K562 (cell line): Measurements from ENCODE around the gene ADAM33. TPM values are rescaled to one million over a fixed set of nuclear protein-coding genes. Genes with fewer than 3 reads are reported as not detected.

ENCODE experiments used
- ATAC-seq: fragments of 200-7000 bp; cut with Tn5 transposase; 3 replicates; pipeline ENCODE4 v1.9.1; 2020; ENCODE audit warnings: moderate library complexity
- BruUV-seq: library from RNA; stranded (reverse); fragments of 400-500 nt; replicated peaks from 2 replicates; lab custom pipeline; 2021; lab: Mats Ljungman, UMichigan
- CTCF ChIA-PET: fragments of 300-600 bp; formaldehyde crosslinking; extraction: SDS; loops from one replicate; lab custom pipeline; 2021; ENCODE audit warnings: low intra/inter-chr PET ratio; lab: Yijun Ruan, JAX
- POLR2A ChIA-PET: fragments of 300-600, 350-650 bp; sonication (Branson Sonifier 250); formaldehyde crosslinking; extraction: SDS; loops from one replicate; lab custom pipeline; 2021; ENCODE audit warnings: antibody characterized with exemption, inconsistent platforms; lab: Yijun Ruan, JAX
- DNase-seq, 4 experiments: peaks; one replicate each; pipeline versions ENCODE4 v3.0.0 to v3.0.0-alpha.2; 2011 to 2018; ENCODE audit warnings: low spot score in 3 of 4, mixed read lengths in 3 of 4; ENCODE audit errors: extremely low read depth in 1 of 4
- FAIRE-seq: peaks from 2 replicates; lab custom pipeline; 2011; peaks lifted over from hg19 to GRCh38; lab: Jason Lieb, UNC
- H2AFZ ChIP-seq: 2 replicates; pipeline ENCODE4 v1.6.0; 2011; ENCODE audit warnings: low read depth, low read length, control low read depth, inconsistent platforms
- H3K27ac ChIP-seq: fragments of 200-600 bp; 3 replicates; pipeline ENCODE4 v1.8.0; 2011; ENCODE audit warnings: low read depth, mild to moderate bottlenecking, control low read depth, inconsistent platforms, low read length, moderate library complexity, mixed read lengths; ENCODE audit errors: extremely low read depth
- H3K27me3 ChIP-seq, 2 experiments: fragments of 300-600 bp in 1 of 2; 2 replicates in 1 of 2; 3 replicates in 1 of 2; pipeline versions ENCODE4 v1.6.0 to v1.8.0; 2011; ENCODE audit warnings: inconsistent platforms in 2 of 2, low read length in 2 of 2, mild to moderate bottlenecking in 1 of 2, mixed read lengths in 1 of 2, moderate library complexity in 1 of 2; ENCODE audit not compliant: control insufficient read depth in 2 of 2, insufficient read depth in 2 of 2
- H3K36me3 ChIP-seq: fragments of 300-600 bp; 3 replicates; pipeline ENCODE4 v1.8.0; 2011; ENCODE audit warnings: mild to moderate bottlenecking, low read length, inconsistent platforms; ENCODE audit not compliant: control insufficient read depth, insufficient read depth
- H3K4me1 ChIP-seq, 2 experiments: fragments of 200-600 bp in 1 of 2; replicated peaks in 1 of 2; 2 replicates in 1 of 2; 3 replicates in 1 of 2; pipeline versions ENCODE4 v1.5.1 to v1.8.0; 2011; ENCODE audit warnings: inconsistent platforms in 2 of 2, low read length in 2 of 2, mild to moderate bottlenecking in 1 of 2, mixed read lengths in 1 of 2, moderate library complexity in 1 of 2; ENCODE audit not compliant: control insufficient read depth in 2 of 2, insufficient read depth in 2 of 2
- H3K4me2 ChIP-seq: 2 replicates; pipeline ENCODE4 v1.6.1; 2011; ENCODE audit warnings: low read length, control low read depth, inconsistent platforms, mixed read lengths; ENCODE audit not compliant: insufficient read depth
- H3K4me3 ChIP-seq: fragments of 200-600 bp; sonication (generic), shearing (Covaris generic); 2 replicates; pipeline ENCODE4 v1.5.1; 2016; ENCODE audit warnings: control low read depth, inconsistent platforms
- H3K79me2 ChIP-seq: fragments of 200-600 bp; 3 replicates; pipeline ENCODE4 v1.8.0; 2011; ENCODE audit warnings: low read length, inconsistent platforms; ENCODE audit not compliant: control insufficient read depth, insufficient read depth
- H3K9ac ChIP-seq, 2 experiments: 2 replicates each; pipeline versions ENCODE4 v1.6.0 to v1.6.1; 2011; ENCODE audit warnings: low read depth in 2 of 2, low read length in 2 of 2, control low read depth in 1 of 2, inconsistent platforms in 1 of 2, mild to moderate bottlenecking in 1 of 2, mixed read lengths in 1 of 2; ENCODE audit not compliant: insufficient read depth in 1 of 2
- H3K9me1 ChIP-seq: one replicate; pipeline ENCODE4 v1.6.0; 2011; ENCODE audit warnings: inconsistent platforms, mild to moderate bottlenecking, low read length, moderate library complexity; ENCODE audit not compliant: control insufficient read depth, insufficient read depth
- H3K9me3 ChIP-seq: replicated peaks from 2 replicates; pipeline ENCODE4 v1.5.1; 2011; ENCODE audit warnings: low read depth, low read length, inconsistent platforms; ENCODE audit not compliant: control insufficient read depth, insufficient read depth
- H4K20me1 ChIP-seq: replicated peaks from 2 replicates; pipeline ENCODE4 v1.6.1; 2011; ENCODE audit warnings: low read length, inconsistent platforms, mixed read lengths; ENCODE audit not compliant: control insufficient read depth, insufficient read depth
- DDX20 ChIP-seq: fragments of 450-650 bp; IDR thresholded peaks from 2 replicates; pipeline ENCODE4 v1.6.1; 2016; ENCODE audit warnings: missing genetic modification characterization, low read depth, mild to moderate bottlenecking, missing compliant biosample characterization, moderate library complexity
- L3MBTL2 ChIP-seq: fragments of 450-650 bp; IDR thresholded peaks from 2 replicates; pipeline ENCODE4 v1.6.1; 2016; ENCODE audit warnings: mild to moderate bottlenecking, moderate library complexity
- NRF1 ChIP-seq, 2 experiments: fragments of 450-650 bp; IDR thresholded peaks in 1 of 2; conservative IDR thresholded peaks in 1 of 2; 2 replicates each; pipeline ENCODE4 v1.6.1; 2014; ENCODE audit warnings: mild to moderate bottlenecking in 2 of 2
- PCBP1 ChIP-seq: fragments of 200-400 bp; formaldehyde crosslinking; IDR thresholded peaks from 2 replicates; pipeline ENCODE4 v1.6.1; 2018; ENCODE audit warnings: mild to moderate bottlenecking, low read depth, low read length; ENCODE audit not compliant: poor library complexity, severe bottlenecking
- POLR2AphosphoS5 ChIP-seq: IDR thresholded peaks from 2 replicates; pipeline ENCODE4 v1.6.1; 2011; ENCODE audit warnings: mild to moderate bottlenecking, low read depth, low read length, moderate library complexity; ENCODE audit not compliant: control insufficient read depth, insufficient read depth
- RBM25 ChIP-seq: fragments of 200-400 bp; formaldehyde crosslinking; IDR thresholded peaks from 2 replicates; pipeline ENCODE4 v1.6.1; 2018; ENCODE audit warnings: low read length, low read depth, moderate library complexity; ENCODE audit not compliant: severe bottlenecking
- ZNF12 ChIP-seq: sonication (generic); formaldehyde crosslinking; IDR thresholded peaks from 2 replicates; pipeline ENCODE4 v1.4.0; 2020; ENCODE audit warnings: mild to moderate bottlenecking, missing genetic modification reagents
- ZNF212 ChIP-seq: fragments of 450-650 bp; formaldehyde crosslinking; IDR thresholded peaks from 2 replicates; pipeline ENCODE4 v1.4.0; 2020; ENCODE audit warnings: mild to moderate bottlenecking
- ZNF668 ChIP-seq: fragments of 250-450 bp; sonication (Bioruptor Pico); IDR thresholded peaks from 2 replicates; pipeline ENCODE4 v1.8.0; 2022; ENCODE audit warnings: mild to moderate bottlenecking, inconsistent platforms
- ZSCAN32 ChIP-seq: fragments of 450-650 bp; formaldehyde crosslinking; IDR thresholded peaks from 2 replicates; pipeline ENCODE4 v1.4.0; 2020; ENCODE audit warnings: mild to moderate bottlenecking, moderate library complexity
- WGBS: fragments of 100-300 bp; shearing (Covaris generic); methylation state at CpG from one replicate; pipeline ENCODE4 v1.1.6; 2016; ENCODE audit warnings: low coverage, mixed read lengths; ENCODE audit not compliant: insufficient coverage; ENCODE audit errors: missing lambda C conversion rate; 5-methylcytosine and 5-hydroxymethylcytosine counted together
- in situ Hi-C: fragments of 300-500 bp; cut with MboI; formaldehyde crosslinking; loops from 4 replicates; pipeline ENCODE4 v1.15.0; 2018; ENCODE audit warnings: inconsistent platforms, mixed read lengths
- intact Hi-C: fragments of 100-400 bp; cut with micrococcal nuclease; formaldehyde crosslinking; loops from 2 replicates; pipeline ENCODE4 v1.14.2; 2022
- polyA plus RNA-seq, 8 experiments: library from polyadenylated mRNA; depleted of rRNA in 4 of 8; stranded (reverse) in 5 of 8; unstranded in 3 of 8; fragments of >200 nt; fragmentation: Nextera tagmentation in 2 of 8; fragmentation: Illumina TruSeq in 1 of 8; extraction: Ambion mirVana in 2 of 8; extraction: Trizol in 1 of 8; gene quantifications; 2 replicates each; pipeline versions ENCODE4 v1.2.1 to v1.2.3, GENCODE V29; 2011 to 2014; ENCODE audit warnings: inconsistent platforms in 1 of 8, missing spikeins in 1 of 8
- total RNA-seq, 7 experiments: library from RNA; depleted of rRNA in 6 of 7; stranded (reverse); fragments of >200 nt in 6 of 7; fragmentation: Illumina TruSeq in 2 of 7; extraction: Trizol in 2 of 7; gene quantifications; 2 replicates each; pipeline versions ENCODE4 v1.2.1 to v1.2.3, GENCODE V29; 2011 to 2021; ENCODE audit warnings: low replicate concordance in 1 of 7
- TF ChIP-seq, protein P1 (sequence below): fragments of 450-650 bp; IDR thresholded peaks from 2 replicates; pipeline ENCODE4 v1.6.1; 2018; ENCODE audit not compliant: partially characterized antibody

ADAM33 gene
- total and polyA plus RNA-seq, 9 of the 15 experiments (the other 6 are each of a cell fraction or from before 2014, with no cell fraction given) = not detected

DNA sequence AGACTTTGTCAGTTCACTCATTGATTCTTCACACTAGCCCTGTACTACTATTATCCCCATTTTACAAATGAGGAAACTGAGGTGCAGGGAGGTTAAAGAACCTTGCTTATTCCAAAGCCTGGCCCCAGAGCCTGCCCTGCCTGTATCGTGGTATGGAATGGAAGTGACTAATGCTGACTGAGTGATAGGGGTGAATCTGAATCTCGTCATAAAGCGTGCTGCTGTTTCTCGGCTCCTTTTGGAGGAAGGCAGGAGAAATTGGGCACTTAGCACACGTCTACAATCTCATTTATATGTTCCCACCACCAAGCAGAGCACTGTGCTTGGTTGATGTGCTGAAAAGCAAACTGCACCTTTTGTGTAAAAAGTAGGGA is 35.8 kb downstream of the ADAM33 start:
- H3K9ac ChIP-seq = no peak overlapping the region
- no peaks in the 10 kb centered on the region for H3K27me3 ChIP-seq
- H3K4me3 ChIP-seq = no peak overlapping the region
- WGBS = 58% methylated on average over 4 of the region's 5 CpGs
- intact Hi-C loops (no loop called here), in situ Hi-C loops (no loop called here)
- H4K20me1 ChIP-seq = 0 out of 2 replicates have a peak, but pooled peaks cover 4% of the 10 kb centered on the region
- peaks cover 0 to 4% of the 10 kb centered on the region in 2 experiments; a peak in 2 of 5 replicates for H3K4me1 ChIP-seq
- no peak for ATAC-seq
- no peak for FAIRE-seq
- H3K36me3 ChIP-seq = no peaks in the 10 kb centered on the region; the same call in 2 of the 3 replicates
- H2AFZ ChIP-seq = no peak overlapping the region
- POLR2A ChIA-PET = interaction anchor here (0.6 kb wide), 1 partner anchor 513 kb away, joined by 3 read pairs; no protein-coding TSS in a partner anchor
- no peak for DNase-seq
- H3K27ac ChIP-seq = no peak overlapping the region
- no peaks in the 10 kb centered on the region for H3K9me1 ChIP-seq
- CTCF ChIA-PET = no interaction called here
- BruUV-seq = no TSS peak
- H3K79me2 ChIP-seq = no peaks in the 10 kb centered on the region
- TF ChIP-seq ZSCAN32 (CRISPR knock-in tag) (no peak), L3MBTL2 (no peak), RBM25 (peak; percentile 22)
- TF ChIP-seq, all 486 proteins: peak for 1
- H3K4me2 ChIP-seq = no peak overlapping the region
- no peaks in the 10 kb centered on the region for H3K9me3 ChIP-seq

DNA sequence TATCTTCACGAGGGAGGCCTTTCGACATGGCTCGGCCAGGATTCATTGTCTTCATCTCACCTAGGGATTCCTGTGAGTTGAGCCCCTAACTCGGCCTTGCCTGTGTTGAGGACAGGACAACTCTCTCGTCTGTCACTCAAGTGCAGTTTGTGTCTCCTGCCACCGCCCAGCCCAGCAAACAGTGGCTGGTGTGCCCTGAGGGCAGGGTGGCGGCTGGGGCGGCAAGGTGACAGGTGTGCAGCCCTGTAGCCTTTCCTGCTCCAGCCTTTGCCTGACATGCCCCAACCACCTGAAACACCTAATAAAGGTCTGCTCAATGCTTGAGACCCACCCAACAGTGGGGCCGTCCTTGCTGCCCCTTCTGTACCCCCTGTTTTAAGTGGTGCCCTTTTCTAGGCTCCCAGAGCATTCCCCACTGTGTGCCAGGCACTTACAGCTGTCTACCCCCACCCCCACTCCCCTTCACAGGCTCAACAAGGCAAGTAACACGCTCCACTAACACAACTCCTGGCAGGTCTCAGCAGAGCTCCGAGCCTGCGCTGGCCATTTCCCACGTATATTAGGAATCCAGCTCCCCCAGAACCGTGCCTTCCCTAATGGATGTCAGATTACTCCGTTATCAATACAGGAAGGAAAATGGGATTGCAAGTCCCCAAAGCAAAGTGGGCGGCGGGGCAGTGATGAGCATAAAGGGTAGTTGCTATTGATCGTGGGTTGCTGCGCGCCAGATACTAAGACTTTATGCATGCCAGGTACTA is 36.3 kb downstream of the ADAM33 start:
- Histone ChIP-seq H3K4me2 (no peak overlapping the region), H3K36me3 (no peaks in the 10 kb centered on the region; the same call in 2 of the 3 replicates), H4K20me1 (0 out of 2 replicates have a peak, but pooled peaks cover 4% of the 10 kb centered on the region), H3K9ac (no peak overlapping the region), H3K9me1 (no peaks in the 10 kb centered on the region), H3K9me3 (no peaks in the 10 kb centered on the region), H2AFZ (no peak overlapping the region), H3K4me1 (peaks cover 0 to 4% of the 10 kb centered on the region in 2 experiments; a peak in 2 of 5 replicates), H3K79me2 (no peaks in the 10 kb centered on the region), H3K27ac (no peak overlapping the region), H3K27me3 (no peaks in the 10 kb centered on the region), H3K4me3 (no peak overlapping the region)
- FAIRE-seq = no peak
- no peak for DNase-seq
- WGBS = 81% methylated on average over 19 of the region's 20 CpGs
- ChIA-PET POLR2A (interaction anchor here (0.6 kb wide), 1 partner anchor 512 kb away, joined by 3 read pairs; no protein-coding TSS in a partner anchor), CTCF (no interaction called here)
- intact Hi-C loops = no loop called here
- in situ Hi-C loops = no loop called here
- BruUV-seq = no TSS peak
- no peak for ATAC-seq
- no peak for TF ChIP-seq DDX20 (tag)
- no peak for TF ChIP-seq POLR2AphosphoS5
- no peak for TF ChIP-seq NRF1 (conservative IDR thresholded peaks at IDR 0.05 in 1 of 2, IDR thresholded peaks at IDR 0.05 in 1 of 2)
- TF ChIP-seq ZNF12 (CRISPR knock-in tag) = no peak
- no peak for TF ChIP-seq ZNF668 (CRISPR knock-in tag)
- TF ChIP-seq, protein P1, sequence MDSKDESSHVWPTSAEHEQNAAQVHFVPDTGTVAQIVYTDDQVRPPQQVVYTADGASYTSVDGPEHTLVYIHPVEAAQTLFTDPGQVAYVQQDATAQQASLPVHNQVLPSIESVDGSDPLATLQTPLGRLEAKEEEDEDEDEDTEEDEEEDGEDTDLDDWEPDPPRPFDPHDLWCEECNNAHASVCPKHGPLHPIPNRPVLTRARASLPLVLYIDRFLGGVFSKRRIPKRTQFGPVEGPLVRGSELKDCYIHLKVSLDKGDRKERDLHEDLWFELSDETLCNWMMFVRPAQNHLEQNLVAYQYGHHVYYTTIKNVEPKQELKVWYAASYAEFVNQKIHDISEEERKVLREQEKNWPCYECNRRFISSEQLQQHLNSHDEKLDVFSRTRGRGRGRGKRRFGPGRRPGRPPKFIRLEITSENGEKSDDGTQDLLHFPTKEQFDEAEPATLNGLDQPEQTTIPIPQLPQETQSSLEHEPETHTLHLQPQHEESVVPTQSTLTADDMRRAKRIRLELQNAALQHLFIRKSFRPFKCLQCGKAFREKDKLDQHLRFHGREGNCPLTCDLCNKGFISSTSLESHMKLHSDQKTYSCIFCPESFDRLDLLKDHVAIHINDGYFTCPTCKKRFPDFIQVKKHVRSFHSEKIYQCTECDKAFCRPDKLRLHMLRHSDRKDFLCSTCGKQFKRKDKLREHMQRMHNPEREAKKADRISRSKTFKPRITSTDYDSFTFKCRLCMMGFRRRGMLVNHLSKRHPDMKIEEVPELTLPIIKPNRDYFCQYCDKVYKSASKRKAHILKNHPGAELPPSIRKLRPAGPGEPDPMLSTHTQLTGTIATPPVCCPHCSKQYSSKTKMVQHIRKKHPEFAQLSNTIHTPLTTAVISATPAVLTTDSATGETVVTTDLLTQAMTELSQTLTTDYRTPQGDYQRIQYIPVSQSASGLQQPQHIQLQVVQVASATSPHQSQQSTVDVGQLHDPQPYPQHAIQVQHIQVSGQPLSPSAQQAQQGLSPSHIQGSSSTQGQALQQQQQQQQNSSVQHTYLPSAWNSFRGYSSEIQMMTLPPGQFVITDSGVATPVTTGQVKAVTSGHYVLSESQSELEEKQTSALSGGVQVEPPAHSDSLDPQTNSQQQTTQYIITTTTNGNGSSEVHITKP = no peak
- TF ChIP-seq ZNF212 (CRISPR knock-in tag) = no peak
- TF ChIP-seq PCBP1 = no peak
